Forelimb muscle (tissue), 1 donor: Measurements from ENCODE around the gene PARD3. TPM values are rescaled to one million over a fixed set of nuclear protein-coding genes. Genes with fewer than 3 reads are reported as not detected.
"Not testable (repeated sequence)": the region's sequence is repeated elsewhere in the genome, so short reads cannot be mapped to it uniquely, and the experiment has no call there.

Source experiments
- DNase-seq: peaks from one replicate; pipeline ENCODE4 v3.0.0-alpha.2; 2013; ENCODE audit warnings: low read depth
- polyA plus RNA-seq: library from polyadenylated mRNA; unstranded; fragments of 120-200 nt; gene quantifications from one replicate; pipeline ENCODE4 v1.2.1, GENCODE V29; 2013; ENCODE audit not compliant: insufficient read length

Gene PARD3
- polyA plus RNA-seq, 1 donor: 40.0 TPM

DNA sequence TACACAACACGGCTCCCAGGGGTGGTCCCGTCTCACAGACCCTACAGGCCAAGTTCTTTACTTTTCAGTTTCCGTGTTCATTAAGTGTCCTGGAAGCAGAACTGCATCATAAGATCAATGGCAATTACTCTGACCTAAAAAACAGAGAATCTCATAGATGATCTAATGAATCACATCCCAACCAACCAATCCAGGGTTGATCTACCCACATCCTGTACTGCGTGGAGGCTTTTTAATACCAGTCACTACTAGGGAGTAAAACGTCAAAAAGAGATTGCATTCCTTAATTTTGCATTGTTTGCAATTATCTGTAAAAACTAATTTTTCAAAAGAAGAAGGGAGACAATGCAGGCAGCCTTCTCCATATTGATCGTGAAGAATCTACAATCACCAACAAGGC is 72.6 kb downstream of the PARD3 start:
- DNase-seq: no peak

DNA sequence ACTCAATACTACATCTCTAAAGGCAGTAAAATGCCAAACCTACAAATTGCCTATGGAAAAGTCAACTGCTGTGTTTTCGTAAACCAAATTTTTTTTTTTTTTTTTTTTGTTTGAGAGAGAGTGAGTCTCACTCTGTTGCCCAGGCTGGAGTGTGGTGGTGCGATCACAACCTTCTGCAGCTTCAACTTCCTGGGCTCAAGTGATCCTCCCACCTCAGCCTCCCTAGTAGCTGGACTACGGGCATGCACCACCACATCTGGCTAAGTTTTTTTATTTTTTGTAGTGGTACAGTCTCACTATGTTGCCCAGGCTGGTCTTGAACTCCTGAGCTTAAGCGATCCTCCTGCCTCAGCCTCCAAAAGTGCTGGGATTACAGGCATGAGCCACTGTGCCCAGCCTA is 74.0 kb downstream of the PARD3 start:
- not testable (repeated sequence) for DNase-seq

DNA sequence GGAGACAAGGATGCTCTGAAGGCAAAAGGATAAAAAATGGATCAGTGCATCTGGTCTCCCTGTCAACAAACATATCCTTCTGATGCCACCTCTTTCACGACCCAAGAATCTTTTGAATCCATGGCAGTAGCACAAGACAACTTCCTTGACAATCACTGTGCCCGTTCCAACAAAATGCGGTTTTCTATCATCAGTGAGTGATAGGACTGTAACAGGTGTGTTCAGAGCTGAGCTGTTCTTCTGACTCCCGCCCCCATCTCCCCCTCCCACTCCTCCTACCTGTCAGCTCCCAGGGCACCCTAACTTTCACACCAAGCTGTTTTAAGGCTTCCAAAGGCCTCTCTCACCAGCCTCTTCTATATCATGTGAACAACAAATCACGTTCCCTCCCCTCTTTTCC is 74.8 kb downstream of the PARD3 start:
- no peak for DNase-seq

DNA sequence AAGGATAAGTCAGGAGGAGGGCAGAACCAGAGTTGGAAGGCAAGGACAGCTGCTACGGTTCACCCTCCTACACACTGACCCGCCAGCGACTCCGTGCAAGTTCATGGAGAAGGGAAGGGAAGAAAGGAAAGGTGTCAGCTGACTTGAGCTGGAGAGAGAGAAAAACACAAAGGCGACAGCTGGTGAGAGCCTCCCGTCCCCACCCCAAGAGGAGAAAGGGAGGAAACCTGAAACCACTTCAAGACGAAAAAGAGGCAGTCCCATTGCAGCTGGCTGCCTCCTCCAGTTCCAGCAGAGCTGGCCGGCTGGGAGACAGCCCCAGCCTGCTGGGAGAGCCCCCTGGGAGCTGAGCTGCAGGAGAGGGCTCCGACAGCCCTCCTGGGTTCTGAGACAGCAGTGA is 75.2 kb downstream of the PARD3 start:
- DNase-seq: peak; percentile 54

DNA sequence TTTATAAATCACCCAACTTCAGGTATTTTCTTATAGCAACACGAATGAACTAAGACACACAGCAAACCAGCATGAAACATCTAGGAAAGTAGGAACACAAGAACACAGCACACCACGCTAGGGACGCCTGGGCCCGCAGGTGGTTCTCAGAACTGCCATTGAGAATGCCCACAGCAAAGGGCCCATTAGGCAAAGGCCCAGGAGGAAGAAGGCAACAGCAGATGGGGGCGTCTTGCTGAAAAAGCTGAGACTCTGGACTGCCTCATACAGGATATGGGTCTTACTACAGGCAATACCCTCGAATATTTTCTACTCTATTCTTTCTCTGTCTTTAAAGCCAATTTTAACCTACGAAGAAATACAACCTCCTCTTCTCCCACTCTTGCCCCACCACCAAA is 77.3 kb downstream of the PARD3 start:
- no peak for DNase-seq

DNA sequence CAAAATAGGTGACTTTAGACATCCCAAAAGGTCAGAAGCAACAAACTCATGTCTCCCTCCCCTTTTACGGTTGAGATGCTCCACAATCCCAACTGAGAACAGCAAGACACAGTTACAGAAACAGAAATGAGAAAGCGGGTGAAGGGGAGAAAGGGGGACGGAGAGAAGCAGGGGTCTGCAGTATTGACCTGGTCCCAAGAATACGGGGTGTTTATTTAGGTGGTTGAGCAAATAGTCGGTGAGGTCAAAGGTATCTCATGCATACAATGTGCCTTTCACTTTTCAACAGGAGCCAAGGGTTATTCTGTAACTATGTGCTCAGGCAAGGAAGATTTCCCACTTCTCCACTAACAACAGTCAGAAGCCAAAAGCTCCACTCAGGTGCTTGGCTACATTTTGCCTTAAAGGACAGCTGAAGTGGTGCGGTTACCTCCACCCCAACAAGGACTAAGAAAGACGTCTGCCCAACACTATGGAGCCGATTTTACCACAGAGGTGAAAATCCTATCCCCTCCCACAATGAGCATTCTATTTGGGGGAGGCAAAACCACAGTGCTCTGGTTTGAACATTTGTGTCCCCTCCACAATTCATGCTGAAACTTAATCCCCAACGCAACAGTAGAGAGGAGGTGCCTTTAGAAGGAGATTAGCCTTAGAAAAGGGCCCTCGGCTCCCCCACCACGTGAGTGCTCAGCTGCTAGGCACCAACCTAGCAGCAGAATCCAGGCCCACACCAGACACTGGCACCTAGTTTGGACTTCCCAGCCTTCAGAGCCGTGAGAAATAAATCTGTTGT is 77.9 kb downstream of the PARD3 start:
- no peak for DNase-seq

DNA sequence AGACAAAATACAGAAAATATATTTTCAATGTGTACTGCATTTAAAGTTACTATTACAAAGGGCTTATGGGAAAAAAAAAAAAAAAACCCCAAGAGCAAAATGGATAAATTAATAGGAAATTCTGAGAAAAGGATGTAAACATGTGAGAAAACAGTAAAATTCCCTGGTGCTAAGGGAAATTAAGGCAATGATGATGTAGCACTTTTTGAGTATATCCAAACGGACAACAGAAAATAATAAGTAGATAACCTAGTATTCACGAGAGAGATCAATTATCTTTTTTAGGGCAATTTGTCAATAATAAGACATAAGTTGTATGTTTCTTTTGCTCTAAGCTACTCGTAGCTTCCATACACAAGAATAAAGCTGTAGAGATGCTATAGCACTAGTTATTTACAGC is 80.2 kb downstream of the PARD3 start:
- no peak for DNase-seq

DNA sequence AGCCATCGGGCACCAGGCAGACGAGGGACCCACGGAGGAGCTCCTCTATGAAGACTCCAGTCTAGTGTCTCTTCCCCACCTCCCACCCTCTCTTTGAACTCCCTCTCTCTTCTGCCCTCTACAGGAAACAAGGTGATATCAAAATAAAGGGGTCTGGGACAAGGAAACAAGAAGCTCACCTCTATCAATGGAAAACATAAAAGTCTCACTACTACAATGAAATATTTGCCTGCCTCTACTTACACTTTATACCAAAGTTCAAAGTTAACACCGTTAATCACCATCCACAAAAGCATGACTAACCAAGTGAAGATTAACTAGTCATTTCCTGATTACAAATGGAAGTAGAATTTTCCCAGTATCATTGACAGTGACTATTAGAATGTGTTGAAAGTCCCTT is 82.2 kb downstream of the PARD3 start:
- DNase-seq: no peak

DNA sequence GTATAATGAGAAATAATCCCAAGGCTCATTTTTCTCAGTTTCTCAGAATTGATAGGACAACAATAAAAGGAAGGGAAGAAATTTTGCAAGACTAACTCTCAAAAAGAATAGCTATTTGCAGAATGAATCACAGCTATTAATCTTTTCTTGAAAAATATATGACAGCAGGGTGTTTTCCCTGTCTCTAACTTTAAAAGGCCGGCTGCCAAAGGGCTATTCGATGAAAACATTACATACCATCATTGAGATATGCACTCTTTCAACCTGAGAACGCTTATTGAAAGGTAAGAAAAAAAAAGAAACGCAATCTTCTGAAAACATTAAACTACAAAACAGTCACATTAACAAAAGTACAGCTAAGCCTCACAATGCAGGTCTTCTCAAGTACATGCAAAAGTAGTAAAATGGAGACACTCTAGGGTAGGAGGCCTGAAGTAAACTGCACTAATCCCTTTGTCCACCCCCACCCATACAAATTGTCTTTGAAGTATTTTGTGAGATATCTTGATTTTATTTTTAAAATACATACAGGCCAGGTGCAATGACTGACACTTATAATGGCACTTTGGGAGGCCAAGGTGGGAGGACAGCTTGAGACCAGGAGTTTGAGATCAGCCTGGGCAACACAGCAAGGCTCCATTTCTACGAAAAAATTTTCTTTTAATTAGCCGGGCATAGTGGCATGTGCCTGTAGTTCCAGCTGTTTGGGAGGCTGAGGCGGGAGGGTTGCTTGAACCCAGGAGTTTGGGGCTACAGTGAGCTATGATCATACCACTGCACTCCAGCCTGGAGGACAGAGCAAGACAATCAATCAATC is 83.0 kb downstream of the PARD3 start:
- DNase-seq: no peak

DNA sequence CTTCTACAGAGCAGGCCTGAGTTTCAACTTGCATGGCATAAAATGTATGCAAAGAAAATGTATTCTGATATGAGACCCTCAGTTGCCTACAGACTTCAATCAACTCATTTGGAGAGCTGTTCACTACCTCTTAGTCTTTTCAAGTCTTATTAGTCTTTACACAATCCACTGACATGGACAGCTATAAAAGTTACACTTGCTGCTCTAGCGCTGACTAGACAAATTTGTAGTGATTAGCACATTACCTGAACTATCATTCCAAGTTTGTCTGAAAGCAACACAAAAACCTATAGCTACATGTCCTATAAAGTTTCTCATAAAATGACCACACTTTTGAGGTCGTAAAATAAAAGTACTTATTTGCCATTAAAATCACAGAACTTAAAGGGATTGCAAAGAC is 83.9 kb downstream of the PARD3 start:
- DNase-seq: no peak

DNA sequence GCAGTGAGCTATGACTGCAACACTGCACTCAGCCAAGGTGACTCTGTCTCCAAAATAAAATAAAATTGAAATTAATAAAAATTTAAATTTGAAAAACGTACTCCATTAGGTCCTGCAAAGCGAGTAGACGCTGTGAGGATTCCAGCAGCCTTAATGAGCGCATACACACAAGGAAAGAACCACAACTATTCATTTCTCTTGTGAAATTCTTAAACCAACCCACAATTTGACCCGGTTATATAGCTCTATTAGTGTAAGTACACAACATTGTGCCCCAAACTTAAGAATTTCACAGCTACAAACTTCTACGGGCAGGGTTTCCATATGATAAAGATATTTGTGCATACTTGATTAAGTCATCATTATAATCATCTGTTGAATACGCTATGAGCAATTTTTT is 84.4 kb downstream of the PARD3 start:
- DNase-seq: no peak

DNA sequence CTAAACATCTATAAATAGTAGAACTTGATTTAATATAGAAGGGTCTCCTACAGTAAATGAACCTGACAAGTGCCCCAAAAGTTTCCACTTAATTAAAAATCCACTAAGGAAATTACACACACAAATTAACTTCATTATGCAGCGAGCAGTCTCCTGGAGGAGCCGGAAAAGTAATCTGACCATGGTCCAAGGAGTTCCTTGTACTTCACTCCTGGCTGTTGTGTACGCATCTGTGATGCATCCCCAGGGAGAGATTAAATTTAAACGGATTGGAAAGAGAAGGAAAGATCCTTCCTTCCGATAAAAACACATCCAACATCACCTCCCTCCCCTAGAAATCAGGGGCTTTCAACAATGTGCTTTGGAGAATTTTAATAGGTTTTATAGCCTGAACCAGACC is 85.5 kb downstream of the PARD3 start:
- DNase-seq: no peak

DNA sequence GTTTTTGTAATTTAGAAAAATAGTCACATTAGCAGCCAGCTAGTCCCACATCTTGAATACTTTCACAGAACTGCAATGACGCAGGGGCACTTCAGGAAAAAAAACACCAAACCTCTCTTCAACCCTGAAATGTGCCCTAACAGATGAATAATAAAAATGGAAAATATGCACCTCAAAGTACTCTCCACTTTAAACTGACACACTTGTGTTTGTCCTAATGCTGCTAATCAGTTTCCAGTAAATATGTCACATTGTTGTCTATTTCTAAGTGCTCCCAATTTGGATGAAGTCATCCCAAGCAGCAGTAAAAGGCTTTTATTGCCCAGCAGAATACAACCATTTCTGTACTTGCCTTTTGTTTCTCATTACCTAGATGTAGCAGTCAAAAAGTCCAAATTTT is 86.7 kb downstream of the PARD3 start:
- DNase-seq: no peak

DNA sequence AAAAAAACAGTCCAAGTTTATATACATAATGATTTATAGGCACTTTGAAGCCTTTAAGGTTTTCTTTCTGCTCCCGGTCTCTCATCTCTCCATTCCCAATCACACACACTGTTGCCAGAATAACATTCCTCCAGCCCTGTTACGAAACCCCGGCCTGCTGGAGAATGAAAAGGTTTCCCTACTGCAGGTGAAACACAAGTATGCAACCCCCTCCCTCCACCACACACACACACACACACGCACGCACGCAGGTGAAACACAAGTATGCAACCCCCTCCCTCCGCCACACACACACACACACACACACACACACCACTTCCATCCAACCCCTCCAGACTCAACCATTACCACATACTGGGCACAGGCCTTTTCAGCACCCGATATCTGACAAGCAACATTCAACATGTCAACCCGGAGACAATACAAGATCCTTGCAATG is 87.5 kb downstream of the PARD3 start:
- DNase-seq: no peak

DNA sequence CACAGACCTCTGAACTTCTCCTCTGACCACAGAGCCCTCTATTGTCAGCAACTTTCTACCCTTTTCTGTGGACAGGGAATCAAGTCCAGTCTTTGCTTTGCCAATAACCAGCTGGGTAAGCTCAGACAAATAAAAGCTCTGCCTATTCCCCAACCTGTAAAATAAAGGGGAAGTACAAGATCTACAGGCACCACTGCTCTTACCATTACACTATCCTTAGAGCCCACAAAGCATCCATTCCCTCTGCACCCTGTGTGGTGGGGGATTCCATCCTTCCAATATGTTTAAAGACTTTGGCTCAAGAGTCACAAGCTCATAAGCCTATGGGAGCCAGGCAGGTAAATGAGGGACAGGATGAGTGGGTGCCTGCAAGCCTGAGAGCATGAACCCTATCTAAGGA is 88.2 kb downstream of the PARD3 start:
- no peak for DNase-seq

DNA sequence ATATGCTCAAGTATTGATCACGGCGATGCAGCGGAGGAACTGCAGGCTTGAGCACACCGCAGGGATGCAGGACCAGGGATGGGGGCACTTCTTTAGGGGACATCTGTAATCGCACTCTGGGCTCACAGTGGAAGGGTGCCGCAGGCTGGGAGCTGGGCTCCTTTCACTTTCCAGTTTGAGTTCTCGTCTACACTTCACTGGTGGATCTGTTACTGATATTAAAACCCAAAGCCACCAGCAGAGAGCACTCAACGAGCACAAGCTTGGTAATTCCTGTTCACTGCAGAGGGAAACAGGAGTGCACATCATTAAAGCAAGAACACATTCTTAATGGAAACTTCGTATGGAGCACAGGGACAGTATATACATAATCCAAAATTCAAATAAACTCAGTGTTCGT is 91.3 kb downstream of the PARD3 start:
- DNase-seq: no peak

DNA sequence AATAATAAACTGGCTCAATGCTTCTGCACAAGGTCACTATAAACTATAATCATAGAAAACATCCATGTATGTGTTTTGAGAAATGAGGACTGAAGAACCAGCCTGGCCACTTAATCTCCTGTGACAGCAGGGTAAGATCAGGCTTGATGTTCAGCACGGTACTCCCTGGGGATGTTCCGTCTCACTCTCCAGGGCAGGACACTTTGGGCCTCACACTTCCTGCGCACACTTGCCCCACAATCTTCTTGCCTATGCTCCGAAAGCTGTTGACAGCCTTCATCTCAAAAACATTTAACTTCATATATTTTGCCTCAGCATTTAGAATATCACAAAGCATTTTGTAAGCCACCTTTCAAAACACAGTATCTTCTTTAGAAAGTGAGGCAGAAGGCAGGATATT is 92.7 kb downstream of the PARD3 start:
- no peak for DNase-seq

DNA sequence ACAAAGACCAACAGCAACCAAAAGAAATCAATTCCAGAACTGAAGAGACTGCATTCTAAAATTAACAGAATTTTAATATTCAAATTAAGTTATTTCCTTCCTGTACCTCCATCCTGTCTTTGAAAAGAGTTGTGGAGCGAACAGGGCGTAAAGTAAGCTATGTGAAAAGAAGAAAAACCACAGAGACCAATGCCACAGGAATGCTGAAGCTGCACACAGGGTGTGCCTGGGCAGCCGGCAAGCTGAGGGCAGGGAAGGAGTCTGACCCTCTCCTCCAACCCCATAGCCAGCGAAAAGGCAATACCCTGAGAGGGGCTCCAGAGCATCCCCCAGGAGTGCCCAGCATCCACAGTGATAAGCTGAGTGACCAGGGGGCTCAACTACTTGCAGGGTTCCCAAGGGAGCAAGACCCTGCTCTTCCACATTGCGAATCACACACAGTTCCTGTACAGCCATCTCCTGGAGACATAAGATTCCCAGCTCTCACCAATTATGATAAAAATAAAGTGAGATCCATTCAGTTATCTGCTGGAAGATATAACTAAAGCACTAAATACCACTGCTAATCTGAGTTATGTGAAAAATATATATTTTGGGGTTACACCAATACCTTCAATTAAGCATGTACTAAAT is 93.8 kb downstream of the PARD3 start:
- DNase-seq: no peak

DNA sequence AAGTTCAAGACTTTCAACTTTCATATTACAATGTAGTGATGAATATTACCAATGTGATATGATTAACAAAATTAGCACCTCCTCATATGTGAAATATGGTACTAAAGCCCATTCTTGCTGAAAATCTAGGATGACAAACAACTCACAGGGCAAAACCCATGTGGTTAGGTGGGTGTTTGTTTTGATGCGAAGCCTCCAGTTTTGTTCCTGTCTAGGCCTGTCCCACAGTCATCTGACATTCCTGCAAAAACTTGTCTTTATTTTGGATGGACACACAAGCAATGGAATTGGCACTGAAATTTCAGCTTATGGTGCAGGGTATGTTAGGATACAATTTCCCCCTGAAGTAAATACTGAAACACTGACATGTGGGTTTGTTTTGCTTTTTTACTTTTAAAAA is 95.3 kb downstream of the PARD3 start:
- no peak for DNase-seq

DNA sequence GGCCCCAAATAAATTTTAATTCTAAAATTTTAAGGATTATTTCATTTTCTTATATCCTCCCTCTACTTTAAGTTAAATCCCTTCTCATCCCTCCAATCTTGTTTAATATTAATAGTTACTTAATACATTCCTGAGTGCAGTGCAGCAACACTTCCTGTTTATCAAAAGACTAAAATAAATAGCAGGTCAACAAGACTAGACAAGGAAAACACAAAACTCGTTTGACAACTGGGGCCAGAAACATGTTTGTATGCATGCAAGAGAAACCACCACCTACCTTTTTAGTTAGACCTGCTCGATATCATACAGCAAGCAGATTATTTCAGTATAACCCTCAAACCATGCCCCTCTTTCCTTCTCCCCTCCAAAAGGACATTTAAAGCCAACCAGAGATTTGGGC is 95.8 kb downstream of the PARD3 start:
- no peak for DNase-seq

DNA sequence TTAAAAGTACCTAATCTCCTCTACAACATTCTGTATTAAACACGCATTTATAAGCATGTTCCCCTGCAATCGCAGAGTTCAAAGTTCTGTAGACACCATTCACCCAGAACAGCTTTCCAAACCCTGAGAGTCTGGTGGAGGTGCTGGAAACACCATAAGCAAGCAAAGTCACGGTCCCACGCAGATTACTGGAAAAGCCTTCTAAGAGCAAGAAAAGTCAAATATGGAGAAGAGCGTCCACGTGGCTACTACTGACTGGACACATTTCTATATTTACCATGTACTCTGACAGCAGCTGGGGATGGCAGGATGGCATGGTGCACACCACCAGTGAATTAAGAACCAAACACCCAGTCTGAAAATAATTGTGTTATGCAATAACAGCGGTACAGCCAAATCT is 97.7 kb downstream of the PARD3 start:
- DNase-seq: no peak

DNA sequence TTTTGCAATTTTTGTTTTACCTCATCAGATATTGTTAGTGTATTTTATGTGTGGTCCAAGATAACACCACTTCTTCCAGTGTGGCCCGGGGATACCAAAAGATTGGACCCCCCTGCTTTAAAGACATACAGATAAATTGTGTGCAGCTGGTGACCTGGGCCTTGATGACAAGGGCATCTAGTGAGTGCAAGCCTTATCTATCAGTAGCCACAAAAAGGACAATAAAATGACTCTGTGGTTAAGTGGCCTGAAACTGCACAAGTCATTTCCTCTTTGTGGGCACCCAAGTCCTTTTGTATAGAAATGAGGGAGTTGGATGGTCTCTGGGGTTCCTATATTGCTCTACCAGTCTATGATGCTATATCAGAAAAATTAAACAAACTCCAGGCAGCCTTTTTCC is 98.1 kb downstream of the PARD3 start:
- no peak for DNase-seq

DNA sequence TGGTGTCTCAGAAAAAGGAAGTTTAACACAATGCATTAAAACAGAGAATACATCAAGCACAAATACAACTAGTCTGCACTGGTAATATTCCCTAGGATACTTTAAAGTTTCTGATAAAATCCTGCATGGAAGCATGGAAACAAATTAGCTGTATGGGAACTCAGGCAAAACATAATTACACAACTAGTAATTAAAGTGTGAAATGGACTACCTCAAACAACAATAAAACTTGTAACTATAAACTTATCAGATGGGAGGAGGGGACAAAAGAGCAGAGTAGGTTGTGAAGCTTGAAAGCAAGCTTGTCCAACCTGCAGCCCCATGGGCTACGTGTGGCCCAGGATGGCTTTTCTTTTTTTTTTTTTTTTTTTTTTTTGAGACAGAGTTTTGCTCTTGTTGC is 98.9 kb downstream of the PARD3 start:
- DNase-seq: no peak
